Small intestine (tissue), 7 donors: Measurements from ENCODE around the gene WDR70. TPM values are rescaled to one million over a fixed set of nuclear protein-coding genes. Genes with fewer than 3 reads are reported as not detected.
A peak's percentile ranks its signal among the peaks of the same experiment; 100 is the strongest.

Experiments
- DNase-seq, 2 donors: peaks; one replicate each; pipeline versions ENCODE4 v3.0.0 to v3.0.0-alpha.2; 2013
- FAIRE-seq: peaks from 2 replicates; lab custom pipeline; 2012; peaks lifted over from hg19 to GRCh38; lab: Jason Lieb, UNC
- H3K27ac ChIP-seq, 3 donors: one replicate each; pipeline ENCODE4 v1.5.1; 2013; ENCODE audit warnings: low read length in 2 of 3, mild to moderate bottlenecking in 2 of 3, control low read depth in 1 of 3, inconsistent platforms in 1 of 3, low read depth in 1 of 3, moderate library complexity in 1 of 3
- H3K27me3 ChIP-seq, 3 donors: one replicate each; pipeline ENCODE4 v1.6.1; 2013; ENCODE audit warnings: low read length in 3 of 3, inconsistent platforms in 1 of 3; ENCODE audit not compliant: control insufficient read depth in 3 of 3, insufficient read depth in 3 of 3
- H3K36me3 ChIP-seq, 3 donors: one replicate each; pipeline ENCODE4 v1.6.1; 2013; ENCODE audit warnings: low read length in 3 of 3, inconsistent platforms in 1 of 3, low read depth in 1 of 3, mild to moderate bottlenecking in 1 of 3, moderate library complexity in 1 of 3; ENCODE audit not compliant: control insufficient read depth in 3 of 3, insufficient read depth in 2 of 3
- H3K4me1 ChIP-seq, 3 donors: one replicate each; pipeline ENCODE4 v1.6.1; 2013; ENCODE audit warnings: low read length in 2 of 3, inconsistent platforms in 1 of 3, low read depth in 1 of 3, mild to moderate bottlenecking in 1 of 3, moderate library complexity in 1 of 3; ENCODE audit not compliant: control insufficient read depth in 3 of 3, insufficient read depth in 2 of 3
- H3K4me3 ChIP-seq, 3 donors: one replicate each; pipeline ENCODE4 v1.5.1; 2013; ENCODE audit warnings: low read length in 3 of 3, control low read depth in 1 of 3, inconsistent platforms in 1 of 3, low read depth in 1 of 3, mild to moderate bottlenecking in 1 of 3, moderate library complexity in 1 of 3
- H3K9me3 ChIP-seq, 2 donors: one replicate each; pipeline ENCODE4 v1.6.1; 2013; ENCODE audit warnings: low read depth in 1 of 2, low read length in 1 of 2; ENCODE audit not compliant: control insufficient read depth in 2 of 2, insufficient read depth in 1 of 2
- WGBS, 3 donors: extraction: QIAGEN DNeasy Blood & Tissue Kit; methylation state at CpG; one replicate each; pipeline ENCODE4 v1.1.7; 2013; 5-methylcytosine and 5-hydroxymethylcytosine counted together
- polyA plus RNA-seq, 4 donors: library from polyadenylated mRNA; stranded (reverse) in 3 of 4; unstranded in 1 of 4; fragments of 200-250 nt in 3 of 4; fragments of 120-200 nt in 1 of 4; gene quantifications; one replicate each; pipeline versions ENCODE4 v1.2.1 to v1.2.3, GENCODE V29; 2013
- donor health status: healthy with polysubstance abuse.
- donor health status: control.
- donor health status: control.
- donor health status: Bipolar disorder and iron deficiency.
- donor health status: healthy.

WDR70 gene
- polyA plus RNA-seq, 4 donors: 13.2 to 24.6 (median 15.8) TPM

DNA sequence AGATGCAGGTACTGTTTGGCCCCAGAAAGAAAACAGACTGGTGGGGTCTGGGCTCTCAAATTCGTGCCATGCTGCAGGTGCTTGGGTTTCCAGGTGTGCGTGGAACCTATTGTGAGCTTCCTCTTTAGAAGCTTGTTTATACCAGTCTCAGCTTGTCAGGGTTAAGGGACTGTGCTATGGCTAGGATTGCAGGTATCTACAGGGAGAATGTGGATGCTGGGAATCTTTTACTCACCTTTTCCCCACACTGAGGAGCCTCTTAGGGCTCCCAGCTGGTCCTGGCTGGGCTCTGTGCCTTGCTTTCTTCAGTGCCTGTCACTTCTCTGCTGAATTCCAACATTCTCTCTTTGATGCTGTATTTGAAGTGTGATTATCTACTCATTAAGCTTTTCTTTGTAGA is 111.8 kb downstream of the WDR70 start:
- H3K4me3 ChIP-seq: no peak overlapping the region
- FAIRE-seq: no peak
- no peak overlapping the region for H3K27ac ChIP-seq
- peaks cover 0 to 6% of the 10 kb centered on the region in 2 donors for H3K9me3 ChIP-seq
- WGBS, 3 donors: 91 to 97% (median 95%) methylated on average over 2 of the region's 2 CpGs
- peaks cover 0 to 19% (median 1%) of the 10 kb centered on the region in 3 donors for H3K36me3 ChIP-seq
- no peaks in the 10 kb centered on the region for H3K4me1 ChIP-seq
- no peaks in the 10 kb centered on the region for H3K27me3 ChIP-seq
- no peak for DNase-seq

DNA sequence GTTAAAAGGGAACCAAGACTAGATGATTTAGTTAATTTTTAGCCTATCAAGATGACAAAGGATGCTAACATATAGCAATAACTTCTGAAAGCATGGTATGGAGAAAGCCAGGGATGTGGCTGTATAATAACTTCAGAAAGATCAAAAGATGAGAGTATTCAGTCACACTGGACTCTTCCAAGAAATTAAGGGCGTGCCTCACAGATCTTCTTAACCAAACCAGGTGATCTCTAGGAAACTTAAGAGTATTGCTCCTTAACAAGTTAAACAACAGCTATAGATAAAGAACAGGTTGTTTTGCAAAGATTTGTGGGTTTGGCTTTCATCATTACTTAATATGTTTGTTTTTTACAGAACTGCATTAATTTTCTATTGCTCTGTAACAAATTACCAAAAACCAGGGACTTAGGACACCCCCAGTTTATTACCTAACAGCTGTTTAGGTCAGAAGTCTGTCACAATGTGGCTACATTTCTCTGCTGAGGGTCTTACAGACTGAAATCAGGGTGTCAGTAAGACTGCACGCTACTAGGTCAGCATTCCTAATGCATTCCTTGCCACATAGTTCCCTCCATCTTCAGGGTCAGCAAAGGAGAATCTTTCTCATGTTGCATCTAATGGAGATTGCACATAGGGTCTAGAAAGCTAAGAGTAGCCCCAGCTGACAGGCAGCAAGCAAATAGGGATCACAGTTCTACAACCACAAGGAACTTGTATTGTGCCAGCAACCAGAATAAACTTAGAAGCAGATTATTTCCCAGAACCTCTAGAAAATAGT is 113.8 kb downstream of the WDR70 start:
- no peaks in the 10 kb centered on the region for H3K27me3 ChIP-seq
- DNase-seq: no peak
- no peak overlapping the region for H3K27ac ChIP-seq
- no peaks in the 10 kb centered on the region for H3K4me1 ChIP-seq
- peaks cover 0 to 20% (median 1%) of the 10 kb centered on the region in 3 donors for H3K36me3 ChIP-seq
- 93 to 98% (median 93%) methylated on average over 2 of the region's 2 CpGs for WGBS, 3 donors
- no peak for FAIRE-seq
- no peak overlapping the region for H3K4me3 ChIP-seq
- peaks cover 0 to under 1% of the 10 kb centered on the region in 2 donors for H3K9me3 ChIP-seq

DNA sequence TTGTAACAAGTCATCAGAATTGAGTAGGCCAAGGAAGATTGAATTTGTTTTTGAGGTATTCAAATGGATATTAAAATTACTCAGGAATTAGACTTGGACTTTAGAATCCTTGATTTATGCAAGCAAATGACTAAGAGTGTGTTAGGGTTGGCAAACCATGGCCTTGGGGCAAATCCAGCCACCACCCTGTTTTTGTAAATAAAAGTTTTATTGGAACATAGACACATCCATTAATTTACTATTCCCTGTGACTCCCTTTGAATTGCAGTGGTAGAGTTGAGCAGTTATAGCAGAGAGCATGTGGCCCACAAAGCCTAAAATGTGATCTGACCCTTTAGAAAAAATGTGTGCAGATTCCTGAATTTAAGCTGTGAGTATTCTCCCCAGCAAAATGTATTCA is 115.6 kb downstream of the WDR70 start:
- no peaks in the 10 kb centered on the region for H3K27me3 ChIP-seq
- FAIRE-seq (no peak), DNase-seq (peak in 1 of 2 donors; percentile 31)
- no peaks in the 10 kb centered on the region for H3K9me3 ChIP-seq
- no peaks in the 10 kb centered on the region for H3K4me1 ChIP-seq
- peaks cover 0 to 20% (median 1%) of the 10 kb centered on the region in 3 donors for H3K36me3 ChIP-seq
- no peak overlapping the region for H3K4me3 ChIP-seq
- H3K27ac ChIP-seq: no peak overlapping the region

DNA sequence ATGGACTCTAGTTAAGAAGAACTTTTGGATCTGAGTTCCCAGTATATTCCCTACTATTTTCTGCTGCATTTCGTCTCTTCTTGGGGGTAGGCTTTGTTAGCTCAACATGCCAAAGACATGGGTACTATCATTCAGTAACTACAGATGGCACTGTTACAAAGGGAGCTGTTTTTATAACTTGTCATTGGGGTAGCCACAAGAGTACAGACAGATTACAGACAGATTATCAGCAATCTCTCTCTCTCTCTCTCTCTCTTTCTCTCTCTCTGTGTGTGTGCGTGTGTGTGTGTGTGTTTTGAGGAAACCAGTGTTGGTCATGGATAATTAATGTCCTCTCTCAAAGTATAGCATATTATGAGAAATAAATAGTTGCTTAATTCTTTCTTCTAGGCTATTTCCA is 116.1 kb downstream of the WDR70 start:
- H3K4me1 ChIP-seq: no peaks in the 10 kb centered on the region
- DNase-seq: no peak
- peaks cover 0 to 16% (median 1%) of the 10 kb centered on the region in 3 donors for H3K36me3 ChIP-seq
- H3K27ac ChIP-seq: no peak overlapping the region
- no peaks in the 10 kb centered on the region for H3K27me3 ChIP-seq
- FAIRE-seq: no peak
- H3K4me3 ChIP-seq: no peak overlapping the region
- WGBS, 3 donors: 74 to 100% (median 78%) methylated on average over 2 of the region's 2 CpGs
- H3K9me3 ChIP-seq: no peaks in the 10 kb centered on the region

GRCh38 chr5:37495668-37496347 is 116.7 kb downstream of the WDR70 start:
- peak overlapping the region in 1 of 3 donors; percentile 68 for H3K27ac ChIP-seq
- H3K4me3 ChIP-seq: no peak overlapping the region
- H3K4me1 ChIP-seq: no peaks in the 10 kb centered on the region
- H3K9me3 ChIP-seq: no peaks in the 10 kb centered on the region
- FAIRE-seq (no peak), DNase-seq (no peak)
- no peaks in the 10 kb centered on the region for H3K27me3 ChIP-seq
- H3K36me3 ChIP-seq: peaks cover 0 to 10% (median 1%) of the 10 kb centered on the region in 3 donors
- 90 to 96% (median 95%) methylated on average over 3 of the region's 3 CpGs for WGBS, 3 donors

DNA sequence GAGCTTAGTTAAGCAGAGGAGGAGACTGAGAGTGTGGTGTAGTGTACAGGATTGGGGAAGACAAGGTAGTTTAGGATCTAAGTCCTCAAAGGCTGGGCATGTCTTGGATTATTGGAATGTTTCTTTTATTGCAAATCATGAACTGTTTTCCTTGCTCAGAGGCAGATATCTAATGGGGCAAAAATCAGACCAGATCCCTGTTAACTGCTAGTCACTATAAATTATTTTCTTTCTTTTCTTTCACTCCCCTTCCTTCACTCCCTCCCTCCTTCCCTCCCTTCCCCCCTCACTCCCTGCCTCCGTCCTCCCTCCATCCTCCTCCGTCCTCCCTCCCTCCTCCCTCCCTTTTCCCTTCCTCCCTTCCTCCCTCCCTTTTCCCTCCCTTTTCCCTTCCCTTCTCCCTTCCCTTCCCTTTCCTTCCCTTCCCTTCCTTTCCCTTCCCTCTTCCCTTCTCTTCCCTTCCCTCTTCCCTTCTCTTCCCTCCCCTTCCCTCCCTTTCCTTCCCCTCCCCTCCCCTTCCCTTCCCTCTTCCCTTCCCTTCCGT is 117.9 kb downstream of the WDR70 start:
- no peaks in the 10 kb centered on the region for H3K4me1 ChIP-seq
- peaks cover 0 to 10% (median 1%) of the 10 kb centered on the region in 3 donors for H3K36me3 ChIP-seq
- FAIRE-seq: no peak
- WGBS, 3 donors: 80 to 85% (median 80%) methylated on average over 3 of the region's 3 CpGs
- DNase-seq: no peak
- no peak overlapping the region for H3K4me3 ChIP-seq
- no peaks in the 10 kb centered on the region for H3K9me3 ChIP-seq
- H3K27ac ChIP-seq: no peak overlapping the region
- no peaks in the 10 kb centered on the region for H3K27me3 ChIP-seq

DNA sequence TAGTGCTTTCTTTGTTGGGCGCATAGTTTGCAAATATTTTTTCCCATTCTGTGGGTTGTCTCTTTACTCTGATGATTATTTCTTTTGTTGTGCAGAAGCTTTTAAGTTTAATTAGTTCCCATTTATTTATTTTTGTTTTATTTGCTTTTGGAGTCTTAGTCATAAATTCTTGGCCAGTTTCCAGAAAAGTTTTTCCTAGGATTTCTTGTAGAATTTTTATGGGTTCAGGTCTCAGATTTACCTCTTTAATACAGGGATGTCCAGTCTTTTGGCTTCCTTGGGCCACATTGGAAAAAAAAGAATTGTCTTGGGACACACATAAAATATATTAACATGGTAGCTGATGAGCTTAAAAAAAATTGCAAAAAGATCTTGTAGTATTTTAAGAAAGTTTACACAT is 122.0 kb downstream of the WDR70 start:
- Histone ChIP-seq H3K4me1 (no peaks in the 10 kb centered on the region), H3K27me3 (no peaks in the 10 kb centered on the region), H3K9me3 (peaks cover 0 to 2% of the 10 kb centered on the region in 2 donors), H3K27ac (no peak overlapping the region), H3K4me3 (no peak overlapping the region), H3K36me3 (peaks cover 0 to 12% (median 0%) of the 10 kb centered on the region in 3 donors)
- 92 to 95% (median 92%) methylated on average over 1 of the region's 1 CpG for WGBS, 3 donors
- FAIRE-seq (no peak), DNase-seq (no peak)

- Histone ChIP-seq H3K27me3 (no peaks in the 10 kb centered on the region), H3K4me3 (no peak overlapping the region), H3K9me3 (peaks cover 0 to 2% of the 10 kb centered on the region in 2 donors), H3K36me3 (peaks cover 0 to 2% (median 0%) of the 10 kb centered on the region in 3 donors), H3K27ac (peak overlapping the region in 1 of 3 donors; percentile 3), H3K4me1 (no peaks in the 10 kb centered on the region)
- peak; percentile 45 to 71 for DNase-seq
- 82 to 96% (median 85%) methylated on average over 3 of the region's 3 CpGs for WGBS, 3 donors
- FAIRE-seq: no peak
These were observed 127.1 kb downstream of the WDR70 start for GRCh38 chr5:37506241-37506640.
